ENCODE results near the gene SNRK.

SNRK gene

GRCh38 chr3:43327582-43327979 lies 41.2 kb downstream of the SNRK start:
- no peak for TF ChIP-seq CTCF (IDR thresholded peaks at IDR 0.05; ENCODE audit: control insufficient read depth, extremely low read depth, insufficient read depth)
- no peak overlapping the region for H3K4me3 ChIP-seq (ENCODE audit: low read depth, low read length)
- DNase-seq (ENCODE audit: low read depth): no peak

GRCh38 chr3:43328653-43329052 lies 42.3 kb downstream of the SNRK start:
- H3K4me3 ChIP-seq (ENCODE audit: low read depth, low read length): no peak overlapping the region
- no peak for DNase-seq (ENCODE audit: low read depth)
- TF ChIP-seq CTCF (IDR thresholded peaks at IDR 0.05; ENCODE audit: control insufficient read depth, extremely low read depth, insufficient read depth): no peak

DNA sequence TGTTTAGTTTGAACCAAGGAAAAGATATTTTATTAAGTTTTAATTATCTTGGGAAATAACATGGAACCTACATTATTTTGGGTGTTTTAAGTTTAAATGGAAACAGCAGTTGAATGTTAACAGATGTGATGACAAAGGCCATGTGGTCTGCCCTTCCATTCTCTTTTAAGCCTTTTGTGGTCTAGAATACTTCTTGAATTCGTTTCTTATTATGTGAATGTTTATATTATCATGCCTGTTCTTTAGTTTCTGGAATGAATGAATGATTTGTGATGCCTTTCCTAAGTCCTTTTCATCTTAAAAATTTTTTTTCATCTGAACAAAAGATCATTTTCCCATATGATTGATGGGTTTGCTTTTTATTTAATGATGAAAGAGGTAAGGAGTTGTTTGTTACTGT lies 44.6 kb downstream of the SNRK start:
- TF ChIP-seq CTCF (IDR thresholded peaks at IDR 0.05; ENCODE audit: control insufficient read depth, extremely low read depth, insufficient read depth): no peak
- DNase-seq (ENCODE audit: low read depth): no peak
- no peak overlapping the region for H3K4me3 ChIP-seq (ENCODE audit: low read depth, low read length)

GRCh38 chr3:43331381-43331780 lies 45.0 kb downstream of the SNRK start:
- no peak for TF ChIP-seq CTCF (IDR thresholded peaks at IDR 0.05; ENCODE audit: control insufficient read depth, extremely low read depth, insufficient read depth)
- H3K4me3 ChIP-seq (ENCODE audit: low read depth, low read length): no peak overlapping the region
- DNase-seq (ENCODE audit: low read depth): no peak

- no peak overlapping the region for H3K4me3 ChIP-seq (ENCODE audit: low read depth, low read length)
- TF ChIP-seq CTCF (IDR thresholded peaks at IDR 0.05; ENCODE audit: control insufficient read depth, extremely low read depth, insufficient read depth): no peak
- DNase-seq (ENCODE audit: low read depth): no peak
Measured at GRCh38 chr3:43334976-43335375, 48.6 kb downstream of the SNRK start.

- TF ChIP-seq CTCF (IDR thresholded peaks at IDR 0.05; ENCODE audit: control insufficient read depth, extremely low read depth, insufficient read depth): no peak
- H3K4me3 ChIP-seq (ENCODE audit: low read depth, low read length): no peak overlapping the region
- no peak for DNase-seq (ENCODE audit: low read depth)
Measured at GRCh38 chr3:43335799-43336198, 49.5 kb downstream of the SNRK start.

- DNase-seq (ENCODE audit: low read depth): no peak
- no peak for TF ChIP-seq CTCF (IDR thresholded peaks at IDR 0.05; ENCODE audit: control insufficient read depth, extremely low read depth, insufficient read depth)
Measured at GRCh38 chr3:43338295-43338694, 52.0 kb downstream of the SNRK start.

More at GRCh38 chr3:43338295-43338694, 52.0 kb downstream of the SNRK start:
- H3K4me3 ChIP-seq (ENCODE audit: low read depth, low read length): no peak overlapping the region
